ENCODE data around the gene TACC2. TPM values are rescaled to one million over a fixed set of nuclear protein-coding genes. Genes with fewer than 3 reads are reported as not detected.

TACC2 gene
- total RNA-seq, 1 donor from 2014 or later, result 56.6 TPM

DNA sequence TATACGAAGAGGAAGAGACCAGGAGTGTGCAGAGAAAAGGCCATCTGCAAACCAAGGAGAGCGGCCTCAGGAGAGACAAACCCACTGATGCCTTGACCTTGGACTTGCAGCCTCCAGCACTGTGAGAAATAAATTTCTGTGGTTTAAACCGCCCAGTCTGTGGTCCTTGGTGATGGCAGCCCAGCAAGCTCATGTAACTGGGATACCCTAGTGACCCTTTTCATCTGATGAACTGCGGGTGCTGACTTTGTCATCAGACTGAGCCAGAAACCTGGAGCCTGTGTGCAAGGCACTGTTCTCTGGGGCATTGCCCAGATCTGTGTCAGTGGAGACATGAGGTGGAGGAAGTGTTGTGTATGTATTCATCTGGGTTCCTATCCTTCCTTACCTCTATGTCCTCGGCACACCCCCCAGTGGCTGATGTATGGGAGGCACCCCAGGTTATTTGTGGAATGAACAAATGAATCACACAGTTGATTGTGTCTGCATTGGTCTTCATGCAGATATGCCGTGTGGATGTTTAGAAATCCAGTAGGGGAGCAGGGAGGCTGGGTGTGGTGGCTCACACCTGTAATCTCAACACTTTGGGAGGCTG is 217.6 kb downstream of the TACC2 start:
- Mint-ChIP-seq H3K4me1 (ENCODE audit: low read depth) (peaks cover 5% of the 10 kb centered on the region), H3K27ac (ENCODE audit: unreplicated experiment) (no peak overlapping the region), H3K9me3 (ENCODE audit: low read depth) (no peaks in the 10 kb centered on the region), H3K36me3 (ENCODE audit: low read depth) (peaks cover 16% of the 10 kb centered on the region), H3K4me3 (ENCODE audit: unreplicated experiment) (no peak overlapping the region), H3K27me3 (ENCODE audit: low read depth) (no peaks in the 10 kb centered on the region)
- TF ChIP-seq, protein P1, sequence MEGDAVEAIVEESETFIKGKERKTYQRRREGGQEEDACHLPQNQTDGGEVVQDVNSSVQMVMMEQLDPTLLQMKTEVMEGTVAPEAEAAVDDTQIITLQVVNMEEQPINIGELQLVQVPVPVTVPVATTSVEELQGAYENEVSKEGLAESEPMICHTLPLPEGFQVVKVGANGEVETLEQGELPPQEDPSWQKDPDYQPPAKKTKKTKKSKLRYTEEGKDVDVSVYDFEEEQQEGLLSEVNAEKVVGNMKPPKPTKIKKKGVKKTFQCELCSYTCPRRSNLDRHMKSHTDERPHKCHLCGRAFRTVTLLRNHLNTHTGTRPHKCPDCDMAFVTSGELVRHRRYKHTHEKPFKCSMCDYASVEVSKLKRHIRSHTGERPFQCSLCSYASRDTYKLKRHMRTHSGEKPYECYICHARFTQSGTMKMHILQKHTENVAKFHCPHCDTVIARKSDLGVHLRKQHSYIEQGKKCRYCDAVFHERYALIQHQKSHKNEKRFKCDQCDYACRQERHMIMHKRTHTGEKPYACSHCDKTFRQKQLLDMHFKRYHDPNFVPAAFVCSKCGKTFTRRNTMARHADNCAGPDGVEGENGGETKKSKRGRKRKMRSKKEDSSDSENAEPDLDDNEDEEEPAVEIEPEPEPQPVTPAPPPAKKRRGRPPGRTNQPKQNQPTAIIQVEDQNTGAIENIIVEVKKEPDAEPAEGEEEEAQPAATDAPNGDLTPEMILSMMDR (IDR thresholded peaks at IDR 0.05), result peak; percentile 27
- no peak for DNase-seq (ENCODE audit: low spot score)

DNA sequence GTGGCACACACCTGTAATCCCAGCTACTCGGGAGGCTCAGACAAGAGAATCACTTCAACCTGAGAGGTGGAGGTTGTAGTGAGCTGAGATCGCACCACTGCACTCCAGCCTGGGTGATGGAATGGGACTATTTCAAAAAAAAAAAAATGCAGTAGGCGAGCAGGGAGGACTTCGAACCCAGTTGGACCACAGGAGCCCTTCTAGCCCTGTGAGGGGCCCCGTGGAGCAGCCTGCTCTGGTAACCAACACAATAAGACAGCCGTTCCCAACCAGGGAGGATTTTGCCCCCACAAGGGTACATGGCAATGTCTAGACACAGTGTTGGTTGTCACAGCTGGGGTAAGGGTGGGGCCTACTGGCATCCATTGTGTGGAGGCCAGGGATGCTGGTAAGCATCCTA is 218.2 kb downstream of the TACC2 start:
- Mint-ChIP-seq H3K9me3 (ENCODE audit: low read depth) (no peaks in the 10 kb centered on the region), H3K4me1 (ENCODE audit: low read depth) (peaks cover 5% of the 10 kb centered on the region), H3K4me3 (ENCODE audit: unreplicated experiment) (no peak overlapping the region), H3K27ac (ENCODE audit: unreplicated experiment) (no peak overlapping the region), H3K27me3 (ENCODE audit: low read depth) (no peaks in the 10 kb centered on the region), H3K36me3 (ENCODE audit: low read depth) (peaks cover 21% of the 10 kb centered on the region)
- no peak for DNase-seq (ENCODE audit: low spot score)
- TF ChIP-seq, protein P1 (IDR thresholded peaks at IDR 0.05), result no peak

DNA sequence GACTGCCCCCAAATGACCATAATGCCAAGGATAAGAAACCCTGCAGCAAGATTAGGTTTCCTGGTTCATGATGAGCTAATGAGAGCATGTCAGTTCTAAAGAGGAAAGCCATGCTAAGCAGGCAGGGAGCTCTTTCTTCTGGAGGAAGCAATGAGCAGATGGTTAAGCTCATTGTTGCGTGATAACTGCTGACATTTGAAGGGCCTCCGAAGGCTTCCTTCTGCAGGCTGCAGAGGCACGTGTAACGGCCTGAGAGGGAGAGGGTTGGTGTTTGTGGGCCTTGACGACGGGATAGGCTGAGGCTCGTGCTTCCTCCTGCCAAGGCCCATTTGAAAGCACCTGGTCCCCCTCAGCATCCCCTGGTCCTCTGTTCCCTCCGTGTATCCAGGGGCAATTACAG is 218.6 kb downstream of the TACC2 start:
- DNase-seq (ENCODE audit: low spot score), result no peak
- TF ChIP-seq, protein P1 (IDR thresholded peaks at IDR 0.05), result no peak
- Mint-ChIP-seq H3K36me3 (ENCODE audit: low read depth) (peaks cover 22% of the 10 kb centered on the region), H3K27ac (ENCODE audit: unreplicated experiment) (no peak overlapping the region), H3K27me3 (ENCODE audit: low read depth) (no peaks in the 10 kb centered on the region), H3K4me1 (ENCODE audit: low read depth) (peaks cover 5% of the 10 kb centered on the region), H3K4me3 (ENCODE audit: unreplicated experiment) (no peak overlapping the region), H3K9me3 (ENCODE audit: low read depth) (no peaks in the 10 kb centered on the region)

DNA sequence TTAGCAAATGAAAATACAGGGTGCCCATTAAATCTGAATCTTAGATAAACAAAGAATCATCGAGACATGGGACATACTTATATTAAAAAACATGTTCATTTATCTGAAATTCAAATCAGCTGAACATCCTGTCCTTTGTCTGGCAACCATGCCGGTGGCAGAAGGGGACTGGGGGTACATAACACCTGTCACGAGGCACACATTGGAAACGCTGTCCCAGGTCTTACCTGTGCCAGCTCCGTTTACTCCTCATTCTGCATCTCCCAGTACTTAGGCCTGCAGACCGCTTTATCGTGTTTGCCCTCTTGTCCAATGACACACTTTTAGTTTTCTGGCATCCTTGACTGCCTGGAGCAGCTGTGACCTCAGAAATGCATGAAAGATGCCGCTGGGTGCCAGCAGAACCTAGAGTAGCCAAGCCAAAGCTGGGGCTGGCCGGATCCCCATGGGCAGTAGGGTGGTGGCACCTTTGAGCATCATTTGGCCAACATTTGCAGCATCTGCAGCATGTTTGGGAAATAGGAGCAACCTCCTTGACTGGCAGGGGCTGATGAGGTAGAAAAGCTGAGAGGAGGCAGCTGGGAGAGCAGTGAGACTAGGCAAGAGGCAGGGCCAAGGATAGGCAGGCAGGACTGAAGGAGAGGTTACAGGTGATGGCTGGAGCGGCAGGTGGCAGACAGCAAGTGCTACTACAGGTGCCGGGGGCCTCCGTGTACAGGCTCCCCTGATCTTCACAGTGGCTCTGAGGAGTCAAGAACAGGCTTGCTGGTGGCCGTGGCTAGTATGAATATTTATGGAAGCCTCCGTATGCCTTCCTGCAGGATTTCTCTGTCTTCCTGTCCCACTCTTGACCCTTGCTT is 219.8 kb downstream of the TACC2 start:
- Mint-ChIP-seq H3K4me1 (ENCODE audit: low read depth) (peaks cover 8% of the 10 kb centered on the region), H3K36me3 (ENCODE audit: low read depth) (peaks cover 22% of the 10 kb centered on the region), H3K4me3 (ENCODE audit: unreplicated experiment) (no peak overlapping the region), H3K9me3 (ENCODE audit: low read depth) (no peaks in the 10 kb centered on the region), H3K27ac (ENCODE audit: unreplicated experiment) (no peak overlapping the region), H3K27me3 (ENCODE audit: low read depth) (no peaks in the 10 kb centered on the region)
- TF ChIP-seq, protein P1 (IDR thresholded peaks at IDR 0.05), result no peak
- DNase-seq (ENCODE audit: low spot score), result no peak

DNA sequence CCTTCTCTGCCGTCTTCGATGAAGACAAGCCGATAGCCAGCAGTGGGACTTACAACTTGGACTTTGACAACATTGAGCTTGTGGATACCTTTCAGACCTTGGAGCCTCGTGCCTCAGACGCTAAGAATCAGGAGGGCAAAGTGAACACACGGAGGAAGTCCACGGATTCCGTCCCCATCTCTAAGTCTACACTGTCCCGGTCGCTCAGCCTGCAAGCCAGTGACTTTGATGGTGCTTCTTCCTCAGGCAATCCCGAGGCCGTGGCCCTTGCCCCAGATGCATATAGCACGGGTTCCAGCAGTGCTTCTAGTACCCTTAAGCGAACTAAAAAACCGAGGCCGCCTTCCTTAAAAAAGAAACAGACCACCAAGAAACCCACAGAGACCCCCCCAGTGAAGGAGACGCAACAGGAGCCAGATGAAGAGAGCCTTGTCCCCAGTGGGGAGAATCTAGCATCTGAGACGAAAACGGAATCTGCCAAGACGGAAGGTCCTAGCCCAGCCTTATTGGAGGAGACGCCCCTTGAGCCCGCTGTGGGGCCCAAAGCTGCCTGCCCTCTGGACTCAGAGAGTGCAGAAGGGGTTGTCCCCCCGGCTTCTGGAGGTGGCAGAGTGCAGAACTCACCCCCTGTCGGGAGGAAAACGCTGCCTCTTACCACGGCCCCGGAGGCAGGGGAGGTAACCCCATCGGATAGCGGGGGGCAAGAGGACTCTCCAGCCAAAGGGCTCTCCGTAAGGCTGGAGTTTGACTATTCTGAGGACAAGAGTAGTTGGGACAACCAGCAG is 221.7 kb downstream of the TACC2 start:
- Mint-ChIP-seq H3K4me1 (ENCODE audit: low read depth) (peaks cover 3% of the 10 kb centered on the region), H3K9me3 (ENCODE audit: low read depth) (no peaks in the 10 kb centered on the region), H3K27me3 (ENCODE audit: low read depth) (no peaks in the 10 kb centered on the region), H3K27ac (ENCODE audit: unreplicated experiment) (no peak overlapping the region), H3K36me3 (ENCODE audit: low read depth) (peaks cover 24% of the 10 kb centered on the region), H3K4me3 (ENCODE audit: unreplicated experiment) (no peak overlapping the region)
- DNase-seq (ENCODE audit: low spot score), result no peak
- TF ChIP-seq, protein P1 (IDR thresholded peaks at IDR 0.05), result no peak

Measured in chondrocyte (in vitro differentiated cells).